Heart left ventricle (tissue), 16 donors: Measurements from ENCODE around the gene NSMCE1. TPM values are rescaled to one million over a fixed set of nuclear protein-coding genes. Genes with fewer than 3 reads are reported as not detected.

ENCODE experiments used
- ATAC-seq, 4 donors: fragments of 200-7000 bp; cut with Tn5 transposase; one replicate each; pipeline ENCODE4 v1.9.1; 2020 to 2022; ENCODE audit warnings: moderate library complexity in 4 of 4, mild to moderate bottlenecking in 3 of 4, moderate number of reproducible peaks in 1 of 4
- DNase-seq, 5 donors: peaks; one replicate each; pipeline ENCODE4 v3.0.0-alpha.2; 2020
- H3K27ac ChIP-seq, 12 donors: fragments of 200-600 bp; sonication (generic) in 4 of 12; one replicate each; pipeline versions ENCODE4 v1.5.0 to v1.8.0; 2016 to 2022; ENCODE audit warnings: mild to moderate bottlenecking in 2 of 12
- H3K27me3 ChIP-seq, 9 donors: fragments of 200-600 bp; sonication (generic) in 2 of 9; one replicate each; pipeline versions ENCODE4 v1.5.1 to v1.8.0; 2016 to 2022; ENCODE audit warnings: mild to moderate bottlenecking in 3 of 9
- H3K36me3 ChIP-seq, 9 donors: fragments of 200-600 bp; sonication (generic) in 2 of 9; one replicate each; pipeline versions ENCODE4 v1.5.0 to v1.8.0; 2018 to 2022; ENCODE audit warnings: mild to moderate bottlenecking in 2 of 9
- H3K4me1 ChIP-seq, 12 donors: fragments of 200-600 bp; sonication (generic) in 4 of 12; one replicate each; pipeline versions ENCODE4 v1.5.0 to v1.8.0; 2016 to 2022; ENCODE audit warnings: mild to moderate bottlenecking in 3 of 12
- H3K4me3 ChIP-seq, 12 donors: fragments of 200-600 bp; sonication (generic) in 4 of 12; one replicate each; pipeline versions ENCODE4 v1.5.0 to v1.8.0; 2017 to 2022; ENCODE audit warnings: mild to moderate bottlenecking in 9 of 12, moderate library complexity in 4 of 12
- H3K9me3 ChIP-seq, 12 donors: fragments of 200-600 bp; sonication (generic) in 4 of 12; one replicate each; pipeline versions ENCODE4 v1.5.0 to v1.8.0; 2016 to 2022; ENCODE audit warnings: mild to moderate bottlenecking in 1 of 12
- POLR2A ChIP-seq, 2 donors: fragments of 450-650 bp; IDR thresholded peaks; one replicate each; pipeline ENCODE4 v1.6.1; 2017; ENCODE audit warnings: antibody characterized with exemption in 2 of 2, mild to moderate bottlenecking in 2 of 2, moderate library complexity in 2 of 2
- whole genome bisulfite sequencing, 4 donors: extraction: QIAGEN DNeasy Blood & Tissue Kit in 2 of 4; methylation state at CpG; one replicate each; pipeline versions ENCODE4 v1.1.5 to v1.1.7; 2013 to 2018; 5-methylcytosine and 5-hydroxymethylcytosine counted together
- intact Hi-C, 10 donors: fragments of 100-400 bp; cut with DNase I; formaldehyde crosslinking; loops; one replicate each; pipeline versions ENCODE4 v1.11.1 to v1.14.2; 2022
- polyA plus RNA-seq, 2 donors: library from polyadenylated mRNA; stranded (reverse); fragments of 200-250 nt; gene quantifications; one replicate each; pipeline ENCODE4 v1.2.3, GENCODE V29; 2013
- total RNA-seq, 9 donors: library from RNA; depleted of rRNA in 2 of 9; stranded (reverse); fragments of >200 nt in 2 of 9; fragmentation: NEBNext Ultra II Directional in 3 of 9; extraction: Animal tissue kit (Norgen Biotek cat#: 25700) in 3 of 9; gene quantifications; one replicate each; pipeline versions ENCODE4 v1.1.0 to v1.2.4, GENCODE V29; 2016 to 2023
- TF ChIP-seq, protein P1 (sequence below), 12 donors: fragments of 200-600 bp; sonication (generic) in 4 of 12; IDR thresholded peaks; one replicate each; pipeline versions ENCODE4 v1.5.0 to v1.8.0; 2018 to 2022; ENCODE audit warnings: antibody characterized with exemption in 12 of 12, mild to moderate bottlenecking in 5 of 12
- donor health status: ischemic (EF 13 %, LVEDD 7.1; RV severe dilation, severe dysfunction).
- donor health status: healthy with polysubstance abuse.
- donor health status: DM: no; HTN: yes; CAD: no.
- donor health status: DM: no; HTN: no; CAD: no.
- donor health status: ischemic (EF 25% LVEDD 6.9; RV normal size, moderate dysfunction).
- donor health status: ischemic (EF 25% LVEDD 5.7; RV mildly dilated, moderate dysfunction).
- donor health status: healthy.
- donor health status: DM: yes; HTN: yes; CAD: no.
- donor health status: ischemic (EF 35%, LVEDD 5.7; RV mildly dilated, moderate dysfunction).
- donor health status: nonischemic (EF 11% LVEDD 7.7; RV severe dilation, severe dysfunction).
- donor health status: DM: yes; HTN: yes; CAD: no.
- donor health status: PGD.
- donor health status: ischemic (EF 29% LVEDD 5.4; RV normal size, mild dysfunction).
- donor health status: nonischemic (EF 23%, LVEDD 6.1; RV moderate dilation, normal function).

Gene NSMCE1
- total and polyA plus RNA-seq, 11 donors = 29.6 to 48.7 (median 37.1) TPM

DNA sequence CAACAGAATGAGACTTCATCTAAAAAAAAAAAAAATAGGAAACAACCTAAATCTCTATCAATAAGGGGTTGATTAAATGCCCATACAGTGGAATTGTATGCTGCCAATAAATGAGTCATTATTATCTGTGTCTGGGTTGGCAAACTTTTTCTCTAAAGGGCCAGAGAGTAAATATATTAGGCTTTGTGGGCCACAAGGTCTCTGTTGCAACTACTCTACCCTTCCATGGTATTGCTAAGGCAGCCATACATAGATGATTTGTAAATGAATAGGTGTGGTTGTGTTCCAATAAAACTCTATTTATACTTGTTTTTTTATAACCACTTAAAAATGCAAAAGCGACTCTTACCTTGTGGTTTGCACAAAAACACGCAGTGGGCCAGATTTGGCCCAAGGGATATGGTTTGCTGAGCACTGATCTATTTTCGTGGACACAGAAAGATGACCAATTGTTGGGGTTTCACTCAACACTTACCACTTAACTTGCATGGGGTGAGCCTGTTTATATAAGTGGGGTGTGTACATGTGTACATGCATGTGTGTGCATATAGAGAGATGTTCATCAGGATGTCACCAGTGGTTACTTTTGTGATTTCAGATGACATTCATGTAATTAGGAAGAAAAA, 32.8 kb upstream of the NSMCE1 start:
- no peak overlapping the region for H3K4me3 ChIP-seq
- no peaks in the 10 kb centered on the region for H3K27me3 ChIP-seq
- 93 to 95% (median 93%) methylated on average over 3 of the region's 3 CpGs for WGBS, 4 donors
- no peak for ATAC-seq
- H3K4me1 ChIP-seq = peaks cover 0 to 17% (median 0%) of the 10 kb centered on the region in 12 donors
- no peak for DNase-seq
- H3K9me3 ChIP-seq = no peaks in the 10 kb centered on the region
- no peak overlapping the region for H3K27ac ChIP-seq
- intact Hi-C loops = no loop called here
- no peak for TF ChIP-seq POLR2A (IDR thresholded peaks at IDR 0.05)
- TF ChIP-seq, protein P1, sequence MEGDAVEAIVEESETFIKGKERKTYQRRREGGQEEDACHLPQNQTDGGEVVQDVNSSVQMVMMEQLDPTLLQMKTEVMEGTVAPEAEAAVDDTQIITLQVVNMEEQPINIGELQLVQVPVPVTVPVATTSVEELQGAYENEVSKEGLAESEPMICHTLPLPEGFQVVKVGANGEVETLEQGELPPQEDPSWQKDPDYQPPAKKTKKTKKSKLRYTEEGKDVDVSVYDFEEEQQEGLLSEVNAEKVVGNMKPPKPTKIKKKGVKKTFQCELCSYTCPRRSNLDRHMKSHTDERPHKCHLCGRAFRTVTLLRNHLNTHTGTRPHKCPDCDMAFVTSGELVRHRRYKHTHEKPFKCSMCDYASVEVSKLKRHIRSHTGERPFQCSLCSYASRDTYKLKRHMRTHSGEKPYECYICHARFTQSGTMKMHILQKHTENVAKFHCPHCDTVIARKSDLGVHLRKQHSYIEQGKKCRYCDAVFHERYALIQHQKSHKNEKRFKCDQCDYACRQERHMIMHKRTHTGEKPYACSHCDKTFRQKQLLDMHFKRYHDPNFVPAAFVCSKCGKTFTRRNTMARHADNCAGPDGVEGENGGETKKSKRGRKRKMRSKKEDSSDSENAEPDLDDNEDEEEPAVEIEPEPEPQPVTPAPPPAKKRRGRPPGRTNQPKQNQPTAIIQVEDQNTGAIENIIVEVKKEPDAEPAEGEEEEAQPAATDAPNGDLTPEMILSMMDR (IDR thresholded peaks at IDR 0.05) = no peak
- no peaks in the 10 kb centered on the region for H3K36me3 ChIP-seq

GRCh38 chr16:27298132-27298531, 29.6 kb upstream of the NSMCE1 start:
- DNase-seq (no peak), ATAC-seq (no peak)
- Histone ChIP-seq H3K27ac (no peak overlapping the region), H3K4me1 (no peaks in the 10 kb centered on the region), H3K36me3 (no peaks in the 10 kb centered on the region), H3K4me3 (no peak overlapping the region), H3K27me3 (no peaks in the 10 kb centered on the region), H3K9me3 (no peaks in the 10 kb centered on the region)
- WGBS, 4 donors = 95 to 98% (median 96%) methylated on average over 5 of the region's 5 CpGs
- intact Hi-C loops = no loop called here
- TF ChIP-seq, protein P1 (IDR thresholded peaks at IDR 0.05) = no peak

GRCh38 chr16:27293343-27293742, 24.8 kb upstream of the NSMCE1 start:
- WGBS, 4 donors = 61 to 66% (median 65%) methylated on average over 5 of the region's 5 CpGs

GRCh38 chr16:27291722-27292240, 23.2 kb upstream of the NSMCE1 start:
- DNase-seq = no peak
- 89 to 95% (median 92%) methylated on average over 4 of the region's 4 CpGs for WGBS, 4 donors
- Histone ChIP-seq H3K4me1 (peaks cover 0 to 18% (median 0%) of the 10 kb centered on the region in 12 donors), H3K27me3 (no peaks in the 10 kb centered on the region), H3K9me3 (peaks cover 0 to 2% (median 0%) of the 10 kb centered on the region in 12 donors), H3K4me3 (no peak overlapping the region), H3K27ac (no peak overlapping the region), H3K36me3 (no peaks in the 10 kb centered on the region)
- TF ChIP-seq, protein P1 (IDR thresholded peaks at IDR 0.05) = no peak
- no peak for TF ChIP-seq POLR2A (IDR thresholded peaks at IDR 0.05)
- ATAC-seq = no peak
- intact Hi-C loops = no loop called here

More at GRCh38 chr16:27293343-27293742, 24.8 kb upstream of the NSMCE1 start:
- H3K9me3 ChIP-seq = no peaks in the 10 kb centered on the region
- no peak for ATAC-seq
- H3K4me1 ChIP-seq = peaks cover 0 to 2% (median 0%) of the 10 kb centered on the region in 12 donors
- no peaks in the 10 kb centered on the region for H3K27me3 ChIP-seq
- H3K27ac ChIP-seq = no peak overlapping the region
- no peak for DNase-seq
- intact Hi-C loops = no loop called here
- H3K36me3 ChIP-seq = no peaks in the 10 kb centered on the region
- no peak overlapping the region for H3K4me3 ChIP-seq
- TF ChIP-seq, protein P1 (IDR thresholded peaks at IDR 0.05) = no peak
- no peak for TF ChIP-seq POLR2A (IDR thresholded peaks at IDR 0.05)
